K562 (cell line): ENCODE results near the gene FOXM1. TPM values are rescaled to one million over a fixed set of nuclear protein-coding genes. Genes with fewer than 3 reads are reported as not detected.

Experiments
- ASH1L ChIP-seq: fragments of 450-650 bp; IDR thresholded peaks from 2 replicates; pipeline ENCODE4 v1.6.1; 2018; ENCODE audit warnings: borderline replicate concordance, mild to moderate bottlenecking, low read depth; ENCODE audit not compliant: partially characterized antibody
- CBX3 ChIP-seq, 2 experiments: IDR thresholded peaks; 1 replicate in 1 of 2; 2 replicates in 1 of 2; pipeline ENCODE4 v1.6.1; 2012; ENCODE audit warnings: inconsistent platforms in 2 of 2, low read length in 2 of 2, borderline replicate concordance in 1 of 2, control low read depth in 1 of 2
- CC2D1A ChIP-seq: fragments of 450-650 bp; IDR thresholded peaks from 2 replicates; pipeline ENCODE4 v1.6.1; 2017; ENCODE audit warnings: mild to moderate bottlenecking
- COPS2 ChIP-seq: fragments of 450-650 bp; conservative IDR thresholded peaks from 2 replicates; pipeline ENCODE4 v1.6.1; 2016; ENCODE audit warnings: mild to moderate bottlenecking, moderate library complexity
- HLTF ChIP-seq: fragments of 450-650 bp; IDR thresholded peaks from 2 replicates; pipeline ENCODE4 v1.6.1; 2016
- KAT7 ChIP-seq: sonication (generic); formaldehyde crosslinking; IDR thresholded peaks from 2 replicates; pipeline ENCODE4 v1.8.0; 2022; ENCODE audit warnings: missing genetic modification reagents, mild to moderate bottlenecking, borderline replicate concordance
- MEF2A ChIP-seq: IDR thresholded peaks from 2 replicates; pipeline ENCODE4 v1.6.1; 2011; ENCODE audit warnings: low read depth, mild to moderate bottlenecking, low read length, moderate library complexity; ENCODE audit not compliant: control insufficient read depth
- NFXL1 ChIP-seq: fragments of 450-650 bp; formaldehyde crosslinking; IDR thresholded peaks from 2 replicates; pipeline ENCODE4 v1.4.0; 2021; ENCODE audit warnings: mild to moderate bottlenecking
- NFYB ChIP-seq: IDR thresholded peaks from 2 replicates; pipeline ENCODE4 v1.6.1; 2011; ENCODE audit warnings: mild to moderate bottlenecking, moderate library complexity; ENCODE audit not compliant: insufficient read length; ENCODE audit errors: extremely low read depth
- NR2F6 ChIP-seq: fragments of 450-650 bp; formaldehyde crosslinking; IDR thresholded peaks from 2 replicates; pipeline ENCODE4 v1.4.0; 2020; ENCODE audit warnings: mild to moderate bottlenecking
- PRDM10 ChIP-seq: fragments of 450-650 bp; IDR thresholded peaks from 2 replicates; pipeline ENCODE4 v1.6.1; 2018; ENCODE audit not compliant: partially characterized antibody
- RHOXF2B ChIP-seq: fragments of 250-450 bp; sonication (Bioruptor Pico); conservative IDR thresholded peaks from 2 replicates; pipeline ENCODE4 v1.5.1; 2021
- SREBF2 ChIP-seq: sonication (generic); formaldehyde crosslinking; IDR thresholded peaks from 2 replicates; pipeline ENCODE4 v1.4.0; 2020; ENCODE audit warnings: mild to moderate bottlenecking, missing genetic modification reagents
- SRSF9 ChIP-seq: fragments of 200-400 bp; formaldehyde crosslinking; IDR thresholded peaks from 2 replicates; pipeline ENCODE4 v1.6.1; 2017; ENCODE audit warnings: low read depth, low read length, borderline replicate concordance
- THAP7 ChIP-seq: fragments of 250-450 bp; sonication (Bioruptor Pico); IDR thresholded peaks from 2 replicates; pipeline ENCODE4 v1.5.0; 2021
- TOE1 ChIP-seq, 2 experiments: fragments of 450-650 bp in 1 of 2; sonication (generic) in 1 of 2; formaldehyde crosslinking in 1 of 2; IDR thresholded peaks; 2 replicates each; pipeline versions ENCODE4 v1.7.1 to v1.8.0; 2016 to 2022; ENCODE audit warnings: borderline replicate concordance in 2 of 2, mild to moderate bottlenecking in 2 of 2, antibody characterized with exemption in 1 of 2, inconsistent platforms in 1 of 2, low read depth in 1 of 2, missing genetic modification reagents in 1 of 2, moderate library complexity in 1 of 2
- TSC22D4 ChIP-seq: fragments of 450-650 bp; IDR thresholded peaks from 2 replicates; pipeline ENCODE4 v1.6.1; 2016; ENCODE audit warnings: missing genetic modification characterization, missing biosample characterization, control low read depth
- YY1 ChIP-seq, 3 experiments: IDR thresholded peaks; 2 replicates each; pipeline ENCODE4 v1.6.1; 2011; ENCODE audit warnings: low read length in 2 of 3, mild to moderate bottlenecking in 2 of 3, moderate library complexity in 2 of 3, borderline replicate concordance in 1 of 3, control low read depth in 1 of 3, low read depth in 1 of 3; ENCODE audit not compliant: insufficient read depth in 3 of 3, insufficient replicate concordance in 2 of 3, control insufficient read depth in 1 of 3, insufficient read length in 1 of 3; ENCODE audit errors: extremely low read depth in 1 of 3
- ZFP30 ChIP-seq: fragments of 250-450 bp; sonication (Bioruptor Pico); IDR thresholded peaks from 2 replicates; pipeline ENCODE4 v1.8.0; 2022; ENCODE audit warnings: moderate library complexity, mild to moderate bottlenecking, inconsistent platforms, borderline replicate concordance
- ZNF395 ChIP-seq: fragments of 200-800 bp; sonication (Bioruptor generic); IDR thresholded peaks from 2 replicates; pipeline ENCODE4 v1.6.1; 2017; ENCODE audit warnings: missing genetic modification characterization, missing compliant biosample characterization
- ZNF408 ChIP-seq: fragments of 250-450 bp; sonication (Bioruptor Pico); IDR thresholded peaks from 2 replicates; pipeline ENCODE4 v1.4.0; 2020; ENCODE audit warnings: low read depth, mild to moderate bottlenecking, moderate library complexity
- polyA plus RNA-seq, 8 experiments: library from polyadenylated mRNA; depleted of rRNA in 4 of 8; stranded (reverse) in 5 of 8; unstranded in 3 of 8; fragments of >200 nt; fragmentation: Nextera tagmentation in 2 of 8; fragmentation: Illumina TruSeq in 1 of 8; extraction: Ambion mirVana in 2 of 8; extraction: Trizol in 1 of 8; gene quantifications; 2 replicates each; pipeline versions ENCODE4 v1.2.1 to v1.2.3, GENCODE V29; 2011 to 2014; ENCODE audit warnings: inconsistent platforms in 1 of 8, missing spikeins in 1 of 8
- total RNA-seq, 7 experiments: library from RNA; depleted of rRNA in 6 of 7; stranded (reverse); fragments of >200 nt in 6 of 7; fragmentation: Illumina TruSeq in 2 of 7; extraction: Trizol in 2 of 7; gene quantifications; 2 replicates each; pipeline versions ENCODE4 v1.2.1 to v1.2.3, GENCODE V29; 2011 to 2021; ENCODE audit warnings: low replicate concordance in 1 of 7

Gene FOXM1
- total and polyA plus RNA-seq, 9 of the 15 experiments (the other 6 are each of a cell fraction or from before 2014, with no cell fraction given): 8.9 to 46.9 (median 17.2) TPM

- TF ChIP-seq MEF2A: no peak
- no peak for TF ChIP-seq HLTF
- TF ChIP-seq TSC22D4: no peak
- no peak for TF ChIP-seq SRSF9
- peak; percentile 49; the same call in 1 of the 2 replicates for TF ChIP-seq KAT7 (CRISPR knock-in tag)
- 0 out of 2 replicates have a peak, but pooled peaks have one; percentile 29 for TF ChIP-seq ZNF395 (CRISPR knock-in tag)
- TF ChIP-seq COPS2: no peak
- no peak for TF ChIP-seq RHOXF2B (CRISPR knock-in tag)
- TF ChIP-seq PRDM10: peak; percentile 6
- TF ChIP-seq NFYB: peak; percentile 82
- peak in 1 of 3 experiments; percentile 21 for TF ChIP-seq YY1 (IDR thresholded peaks at IDR 0.05; ENCODE audit: borderline replicate concordance in 1 of 3, control insufficient read depth in 1 of 3, extremely low read depth in 1 of 3, insufficient read depth in 3 of 3, insufficient read length in 1 of 3, insufficient replicate concordance in 2 of 3, low read depth in 1 of 3, low read length in 2 of 3)
- TF ChIP-seq ASH1L: peak; percentile 92
- TF ChIP-seq ZFP30 (CRISPR knock-in tag): no peak
- no peak for TF ChIP-seq CBX3 (IDR thresholded peaks at IDR 0.05; ENCODE audit: borderline replicate concordance in 1 of 2, low read length in 2 of 2)
- no peak for TF ChIP-seq NR2F6
- no peak for TF ChIP-seq THAP7 (CRISPR knock-in tag)
- TF ChIP-seq SREBF2 (CRISPR knock-in tag): no peak
- TF ChIP-seq NFXL1 (CRISPR knock-in tag): no peak
- no peak for TF ChIP-seq TOE1 (IDR thresholded peaks at IDR 0.05; ENCODE audit: borderline replicate concordance)
- TF ChIP-seq TOE1 (CRISPR knock-in tag; IDR thresholded peaks at IDR 0.05; ENCODE audit: borderline replicate concordance, low read depth): no peak
- TF ChIP-seq CC2D1A: no peak
- TF ChIP-seq ZNF408 (CRISPR knock-in tag): no peak
Measured at GRCh38 chr12:2890388-2891239, 13.6 kb upstream of the FOXM1 start, which contains the start of gene TULP3 (continued).
